T-helper 1 cell (primary cell): ENCODE measurements around the gene IFNK.
"Not testable (repeated sequence)": the region's sequence is repeated elsewhere in the genome, so short reads cannot be mapped to it uniquely, and the experiment has no call there.

Source experiments
- DNase-seq, 5 donors: peaks; one replicate each; pipeline ENCODE4 v3.0.0-alpha.2; 2012 to 2020
- total RNA-seq, 4 donors: gene quantifications; one replicate each; lab custom pipeline; 2026; lab: John Stamatoyannopoulos, UW

The IFNK gene, protein sequence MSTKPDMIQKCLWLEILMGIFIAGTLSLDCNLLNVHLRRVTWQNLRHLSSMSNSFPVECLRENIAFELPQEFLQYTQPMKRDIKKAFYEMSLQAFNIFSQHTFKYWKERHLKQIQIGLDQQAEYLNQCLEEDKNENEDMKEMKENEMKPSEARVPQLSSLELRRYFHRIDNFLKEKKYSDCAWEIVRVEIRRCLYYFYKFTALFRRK
- 0 reads per million in 4 donors for total RNA-seq

DNA sequence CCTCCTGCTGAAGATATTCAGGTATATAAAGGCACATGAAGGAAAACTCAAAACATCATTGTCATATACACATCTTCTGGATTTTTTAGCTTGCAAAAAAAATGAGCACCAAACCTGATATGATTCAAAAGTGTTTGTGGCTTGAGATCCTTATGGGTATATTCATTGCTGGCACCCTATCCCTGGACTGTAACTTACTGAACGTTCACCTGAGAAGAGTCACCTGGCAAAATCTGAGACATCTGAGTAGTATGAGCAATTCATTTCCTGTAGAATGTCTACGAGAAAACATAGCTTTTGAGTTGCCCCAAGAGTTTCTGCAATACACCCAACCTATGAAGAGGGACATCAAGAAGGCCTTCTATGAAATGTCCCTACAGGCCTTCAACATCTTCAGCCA is at the start of gene IFNK:
Gene IFNK, plus strand, starts transcription at position 55 of the 400 bp plus-strand sequence. Its CDS starts 47 bp downstream, at position 102.
- no peak for DNase-seq

DNA sequence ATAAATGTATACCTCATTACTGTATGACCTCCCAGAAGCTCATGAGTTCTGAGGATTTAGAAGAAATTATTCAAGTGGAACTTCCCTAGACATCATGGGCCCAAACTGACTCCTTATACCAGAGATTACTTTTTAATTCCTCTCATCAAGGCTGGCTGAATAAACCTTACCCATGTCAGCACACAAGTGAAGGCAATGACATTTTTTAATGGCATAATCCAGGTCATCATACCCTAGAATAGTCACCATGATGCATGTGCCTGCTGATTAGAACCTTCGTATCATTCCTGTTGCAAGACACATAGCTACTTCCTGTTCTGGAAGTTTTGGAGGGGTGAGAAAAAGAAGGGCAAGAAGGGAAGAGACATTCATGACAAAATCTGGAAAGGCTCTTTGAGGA is 49.8 kb upstream of the IFNK start:
- DNase-seq: no peak

- no peak for DNase-seq
Measured at GRCh38 chr9:27475057-27475595, 49.0 kb upstream of the IFNK start.

DNA sequence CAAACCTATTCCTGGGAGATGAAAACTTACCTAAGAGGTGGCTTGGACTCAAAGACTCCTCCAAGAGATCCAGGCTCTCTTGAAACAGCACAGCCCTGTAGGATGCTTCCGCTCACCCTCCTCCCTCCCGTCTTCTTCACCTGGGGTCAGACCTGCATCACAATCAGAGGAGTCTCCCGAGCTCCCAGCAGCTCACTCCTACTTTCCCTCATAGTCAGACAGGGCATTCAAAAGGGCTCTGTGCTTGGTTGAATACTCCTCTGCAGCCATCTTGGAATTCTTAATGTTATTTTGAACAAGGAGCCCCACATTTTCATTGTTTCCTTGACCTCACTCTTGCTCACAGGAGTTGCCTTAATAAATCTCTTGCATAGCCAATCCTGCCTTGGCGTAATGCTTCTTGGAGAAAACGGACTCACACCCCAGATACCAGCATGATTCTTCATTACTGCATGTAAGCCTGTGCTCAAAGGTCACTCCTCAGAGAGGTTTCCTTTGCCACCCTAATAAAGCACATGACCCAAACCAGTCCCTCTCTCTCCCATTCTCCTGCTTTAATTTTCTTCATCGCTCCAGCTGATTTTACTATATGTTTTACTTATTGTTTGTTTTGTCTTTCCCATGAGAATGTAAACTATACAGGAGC is 47.1 kb upstream of the IFNK start:
- DNase-seq: no peak

GRCh38 chr9:27478322-27478721 is 45.8 kb upstream of the IFNK start:
- DNase-seq: no peak

DNA sequence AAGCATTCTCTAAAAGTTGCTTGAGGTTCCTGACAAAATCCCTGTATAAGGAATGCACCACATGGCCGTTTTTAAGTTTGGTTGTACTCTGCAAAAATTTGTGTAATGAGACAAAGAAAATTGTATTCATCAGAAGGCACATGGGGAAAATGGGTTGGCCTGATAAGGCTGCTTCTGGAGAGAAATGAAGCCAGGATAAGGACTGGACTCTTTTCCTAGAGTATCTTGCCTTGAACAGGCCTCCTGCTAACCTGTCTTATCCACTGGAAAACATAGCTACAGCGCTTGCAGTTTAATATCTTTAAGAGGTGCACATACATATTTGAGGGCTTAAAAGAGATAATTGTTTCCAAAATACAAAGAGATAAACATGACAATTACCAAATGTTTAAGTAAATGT is 41.4 kb upstream of the IFNK start:
- no peak for DNase-seq

DNA sequence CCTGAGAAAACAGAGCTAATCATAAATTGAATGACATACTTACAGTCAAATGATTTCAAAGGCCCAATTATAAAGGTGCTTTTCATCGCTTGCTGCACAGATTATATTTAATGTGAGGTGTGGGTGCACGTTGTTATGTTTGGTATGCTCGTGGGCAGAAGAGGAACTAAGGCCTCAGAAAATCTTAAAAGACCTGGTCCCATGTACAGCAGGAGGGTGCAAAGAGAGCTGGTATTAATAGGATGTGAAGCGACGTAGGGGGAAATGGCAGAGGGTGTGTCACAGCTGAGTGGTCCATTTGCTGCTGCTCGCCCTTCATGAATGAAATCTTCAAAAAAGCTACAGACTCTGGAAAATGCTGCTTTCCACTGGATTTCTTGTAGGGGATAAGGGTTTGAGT is 40.5 kb upstream of the IFNK start:
- DNase-seq: no peak

GRCh38 chr9:27485158-27485557 is 38.9 kb upstream of the IFNK start:
- DNase-seq: peak in 1 of 5 donors; percentile 60

GRCh38 chr9:27487128-27487640 is 36.9 kb upstream of the IFNK start:
- no peak for DNase-seq

- DNase-seq: no peak
Measured at GRCh38 chr9:27487927-27488326, 36.2 kb upstream of the IFNK start.

- peak in 1 of 5 donors; percentile 27 for DNase-seq
Measured at GRCh38 chr9:27489087-27489876, 34.8 kb upstream of the IFNK start.

DNA sequence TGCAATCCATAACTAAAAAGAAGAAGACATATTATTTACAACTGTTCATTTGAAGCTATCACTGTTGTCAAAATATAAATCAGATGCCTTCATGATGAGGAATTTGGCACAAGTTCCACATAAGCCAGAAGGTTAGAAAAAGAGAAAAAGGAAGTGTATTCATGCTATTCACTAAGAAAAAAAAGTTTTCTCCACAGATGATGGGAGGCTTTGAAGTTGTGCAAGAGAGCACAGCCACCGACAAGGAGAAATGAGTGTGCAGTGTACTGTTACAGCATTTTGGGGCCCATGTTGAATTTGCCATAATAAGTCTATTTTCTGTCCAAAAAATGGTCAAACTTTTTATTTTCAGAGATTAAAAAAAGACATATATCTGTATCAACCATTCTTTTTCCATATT is 32.9 kb upstream of the IFNK start:
- DNase-seq: no peak

- DNase-seq: no peak
Measured at GRCh38 chr9:27495480-27496134, 28.5 kb upstream of the IFNK start.

- DNase-seq: no peak
Measured at GRCh38 chr9:27496135-27496504, 28.0 kb upstream of the IFNK start.

DNA sequence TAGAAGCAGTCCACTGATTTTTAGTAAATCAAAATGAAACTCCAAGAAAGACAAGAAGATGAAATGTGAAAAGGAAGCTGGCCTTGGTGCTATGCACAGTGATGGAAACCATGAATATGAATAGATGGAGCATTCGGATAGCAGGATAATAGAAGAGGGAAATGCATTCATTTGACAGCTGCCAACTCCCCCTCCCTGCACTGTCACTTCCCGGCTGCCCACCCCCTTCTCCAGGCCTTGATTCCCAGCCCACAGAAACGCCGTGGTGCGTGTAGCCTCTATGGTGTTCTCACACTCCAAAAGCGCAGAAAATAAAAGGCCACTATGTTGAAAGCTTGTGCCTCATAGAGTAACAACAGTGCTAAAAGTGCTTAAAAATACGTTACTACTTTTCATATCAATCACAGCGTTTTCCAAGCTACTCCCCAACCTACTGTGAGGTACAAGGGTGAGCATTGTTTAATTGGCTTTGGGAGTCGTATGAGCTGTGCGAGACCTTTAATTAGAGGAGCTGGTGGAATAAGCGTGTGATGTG is 26.1 kb upstream of the IFNK start:
- DNase-seq: no peak

DNA sequence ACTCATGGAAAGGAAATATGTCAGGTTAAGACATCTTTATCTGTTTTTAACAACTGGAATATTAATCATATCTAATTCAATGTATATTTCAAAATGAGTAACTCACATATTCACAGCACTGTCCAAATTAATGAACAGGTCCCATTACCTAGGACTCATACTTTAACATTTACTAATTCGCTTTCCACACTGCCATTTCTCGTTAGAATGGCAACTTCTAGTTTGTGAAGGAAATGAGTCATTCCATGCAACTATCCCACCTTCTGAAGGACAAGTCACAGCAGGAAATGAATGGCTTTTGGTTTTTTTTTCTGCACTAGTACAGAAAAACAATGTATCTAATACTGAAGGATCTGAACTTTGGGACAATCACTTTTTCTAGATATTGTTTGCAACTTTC is 24.6 kb upstream of the IFNK start:
- DNase-seq: peak in 1 of 5 donors; percentile 70

- not testable (repeated sequence) for DNase-seq
Measured at GRCh38 chr9:27500902-27501301, 23.2 kb upstream of the IFNK start.

DNA sequence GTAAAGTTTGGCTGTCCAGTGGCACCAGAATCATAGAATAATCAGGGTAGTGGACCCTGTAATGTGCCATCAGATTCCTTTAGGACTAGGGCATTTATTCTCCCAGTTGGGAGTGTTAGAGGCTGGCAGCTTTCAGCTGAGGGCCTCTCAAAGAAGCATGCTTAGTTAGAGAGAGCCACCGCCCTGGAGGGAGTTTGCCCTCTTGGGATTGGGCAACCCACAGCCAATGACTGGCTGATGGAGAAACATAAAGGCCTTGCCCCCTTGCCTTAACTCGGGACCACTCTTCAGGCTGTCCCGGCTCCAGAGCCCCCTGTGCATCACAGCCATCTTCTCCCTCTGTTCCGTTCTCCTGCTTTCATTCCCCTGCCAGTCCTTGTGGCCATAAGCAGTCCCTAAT is 20.5 kb upstream of the IFNK start:
- DNase-seq: no peak

GRCh38 chr9:27504259-27504658 is 19.8 kb upstream of the IFNK start:
- peak in 1 of 5 donors; percentile 7 for DNase-seq

GRCh38 chr9:27505744-27506161 is 18.3 kb upstream of the IFNK start:
- no peak for DNase-seq

DNA sequence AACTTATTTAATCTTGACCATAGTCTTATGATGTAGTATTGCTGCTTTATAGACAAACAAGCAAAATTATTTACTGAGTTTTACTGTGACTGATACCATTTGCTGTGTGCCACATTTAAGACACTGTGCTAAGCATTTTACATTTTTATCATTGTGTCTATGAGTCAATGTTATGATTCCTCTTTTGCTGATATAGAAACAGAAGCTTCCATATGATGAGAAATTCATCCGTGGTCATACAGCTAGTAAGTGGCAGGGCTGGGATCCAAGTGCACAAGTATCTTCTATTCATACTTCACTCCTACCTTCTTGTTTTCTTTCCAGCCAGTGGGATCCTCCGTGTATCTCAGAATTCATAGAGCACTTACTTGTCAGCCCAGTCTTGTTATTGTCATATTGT is 17.1 kb upstream of the IFNK start:
- no peak for DNase-seq

DNA sequence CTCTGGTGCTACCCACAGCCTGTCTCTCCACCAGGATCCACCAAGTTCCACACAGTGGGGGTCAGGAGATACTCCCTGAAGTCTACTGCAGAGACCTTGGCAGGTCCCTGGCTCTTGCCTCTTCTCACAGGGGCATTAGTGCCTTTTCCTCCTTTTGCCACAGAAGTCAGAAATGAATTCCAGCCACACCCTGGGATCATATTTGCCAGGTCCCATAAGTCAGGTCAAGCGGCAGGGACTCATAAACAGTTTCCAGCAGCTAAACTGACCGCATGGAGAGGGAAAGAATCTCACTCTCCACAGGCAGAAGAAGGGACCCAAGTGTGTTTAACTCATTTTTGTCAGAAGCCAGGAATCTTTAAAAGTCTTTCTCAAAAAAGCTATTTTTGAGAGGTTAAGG is 13.3 kb upstream of the IFNK start:
- no peak for DNase-seq

- no peak for DNase-seq
Measured at GRCh38 chr9:27511771-27512170, 12.3 kb upstream of the IFNK start.
